DMS153 treated with DMSO at 0.1 percent for 48 hours (cell line): ENCODE measurements around the gene KLK15.
"Not testable (repeated sequence)": the region's sequence is repeated elsewhere in the genome, so short reads cannot be mapped to it uniquely, and the experiment has no call there.

Experiments used
- DNase-seq: peaks from one replicate; lab custom pipeline; 2025; ENCODE audit not compliant: unreplicated experiment; lab: John Stamatoyannopoulos, UW

KLK15 gene

GRCh38 chr19:50796634-50797428 is 36.5 kb downstream of the KLK15 start:
- DNase-seq = no peak

- no peak for DNase-seq
Observed at GRCh38 chr19:50796128-50796633, 37.2 kb downstream of the KLK15 start.

- no peak for DNase-seq
Observed at GRCh38 chr19:50795664-50796073, 37.7 kb downstream of the KLK15 start.

- DNase-seq = no peak
Observed at GRCh38 chr19:50794876-50795663, 38.3 kb downstream of the KLK15 start.

GRCh38 chr19:50794074-50794875 is 39.1 kb downstream of the KLK15 start:
- DNase-seq = peak; percentile 28

- no peak for DNase-seq
Observed at GRCh38 chr19:50793558-50794065, 39.8 kb downstream of the KLK15 start.

- no peak for DNase-seq
Observed at GRCh38 chr19:50792272-50793250, 40.8 kb downstream of the KLK15 start.

- no peak for DNase-seq
Observed at GRCh38 chr19:50791594-50792271, 41.6 kb downstream of the KLK15 start.

GRCh38 chr19:50790922-50791467 is 42.4 kb downstream of the KLK15 start:
- DNase-seq = no peak

GRCh38 chr19:50790396-50790795 is 43.0 kb downstream of the KLK15 start, which contains the start of gene ACP4:
ACP4 (plus strand) TSS chr19:50790415; CDS start chr19:50790415, 0 bp downstream.
- no peak for DNase-seq

GRCh38 chr19:50785329-50785728 is 48.0 kb downstream of the KLK15 start:
- DNase-seq = no peak

GRCh38 chr19:50784710-50785109 is 48.7 kb downstream of the KLK15 start:
- no peak for DNase-seq

- not testable (repeated sequence) for DNase-seq
Observed at GRCh38 chr19:50783848-50784152, 49.6 kb downstream of the KLK15 start.

- no peak for DNase-seq
Observed at GRCh38 chr19:50780753-50781435, 52.5 kb downstream of the KLK15 start.

- DNase-seq = no peak
Observed at GRCh38 chr19:50779504-50780457, 53.6 kb downstream of the KLK15 start.

GRCh38 chr19:50778906-50779430 is 54.4 kb downstream of the KLK15 start:
- no peak for DNase-seq

- no peak for DNase-seq
Observed at GRCh38 chr19:50777830-50778303, 55.5 kb downstream of the KLK15 start.
